Activated B cell treated with CpG ODN at 0.5 μM for 24 hours (primary cell): Measurements from ENCODE around the gene NGEF. TPM values are rescaled to one million over a fixed set of nuclear protein-coding genes. Genes with fewer than 3 reads are reported as not detected.

Experiments
- ATAC-seq: fragments of 200-7000 bp; cut with Tn5 transposase; one replicate; pipeline ENCODE4 v1.10.0; 2021; ENCODE audit warnings: low read depth, mild to moderate bottlenecking, moderate library complexity
- CTCF ChIA-PET: fragments of 350-600 bp; sonication (Branson Sonifier 250); formaldehyde crosslinking; loops from one replicate; lab custom pipeline; 2021; ENCODE audit warnings: antibody characterized with exemption; lab: Charles Lee
- POLR2A ChIA-PET: fragments of 350-600 bp; sonication (Branson Sonifier 250); formaldehyde crosslinking; loops from one replicate; lab custom pipeline; 2021; ENCODE audit warnings: antibody characterized with exemption; lab: Charles Lee
- DNase-seq: peaks from one replicate; pipeline ENCODE4 v3.0.0; 2022
- H3K27ac Mint-ChIP-seq: one replicate; pipeline ENCODE4 v1.8.0; 2020; ENCODE audit warnings: mixed read lengths
- H3K27me3 Mint-ChIP-seq: one replicate; pipeline ENCODE4 v1.8.0; 2021; ENCODE audit warnings: mixed read lengths
- H3K36me3 Mint-ChIP-seq: one replicate; pipeline ENCODE4 v1.8.0; 2021; ENCODE audit warnings: low read depth, mixed read lengths
- H3K4me1 Mint-ChIP-seq: one replicate; pipeline ENCODE4 v1.8.0; 2021; ENCODE audit warnings: mixed read lengths
- H3K4me3 Mint-ChIP-seq: one replicate; pipeline ENCODE4 v1.8.0; 2020; ENCODE audit warnings: mild to moderate bottlenecking, mixed read lengths
- H3K9me3 Mint-ChIP-seq: one replicate; pipeline ENCODE4 v1.8.0; 2020; ENCODE audit warnings: mixed read lengths
- intact Hi-C: fragments of 100-400 bp; cut with micrococcal nuclease; formaldehyde crosslinking; loops from one replicate; pipeline ENCODE4 v1.15.1; 2024
- total RNA-seq: library from RNA; stranded (reverse); gene quantifications from 2 replicates; pipeline ENCODE4 v1.2.3, GENCODE V29; 2022
- TF ChIP-seq, protein P1 (sequence below): fragments of 200-600 bp; IDR thresholded peaks from one replicate; pipeline ENCODE4 v1.8.0; 2022; ENCODE audit warnings: antibody characterized with exemption, mild to moderate bottlenecking

The NGEF gene
- total RNA-seq, 1 donor from 2014 or later = not detected

DNA sequence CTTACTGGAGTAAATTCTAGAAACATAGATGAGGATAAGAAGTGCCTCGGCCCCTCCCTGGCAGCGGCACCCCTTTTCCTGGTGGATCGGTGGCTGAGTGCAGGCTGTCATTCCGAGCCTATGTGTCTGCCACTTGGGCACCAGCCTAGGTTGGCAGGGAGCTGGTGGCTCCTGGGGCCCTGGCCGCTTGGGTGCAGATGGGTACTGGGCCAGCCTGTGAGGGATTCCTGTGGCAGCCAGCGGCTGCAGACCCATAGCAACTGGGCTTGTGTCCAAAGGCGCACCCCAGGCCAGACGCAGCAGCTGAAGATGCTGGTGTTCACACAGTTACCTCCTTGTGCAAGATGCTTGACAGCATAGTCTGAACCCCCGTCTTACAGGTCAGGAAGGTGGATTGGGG is 140.2 kb downstream of the NGEF start:
- H3K9me3 Mint-ChIP-seq = no peaks in the 10 kb centered on the region
- no peak overlapping the region for H3K4me3 Mint-ChIP-seq

DNA sequence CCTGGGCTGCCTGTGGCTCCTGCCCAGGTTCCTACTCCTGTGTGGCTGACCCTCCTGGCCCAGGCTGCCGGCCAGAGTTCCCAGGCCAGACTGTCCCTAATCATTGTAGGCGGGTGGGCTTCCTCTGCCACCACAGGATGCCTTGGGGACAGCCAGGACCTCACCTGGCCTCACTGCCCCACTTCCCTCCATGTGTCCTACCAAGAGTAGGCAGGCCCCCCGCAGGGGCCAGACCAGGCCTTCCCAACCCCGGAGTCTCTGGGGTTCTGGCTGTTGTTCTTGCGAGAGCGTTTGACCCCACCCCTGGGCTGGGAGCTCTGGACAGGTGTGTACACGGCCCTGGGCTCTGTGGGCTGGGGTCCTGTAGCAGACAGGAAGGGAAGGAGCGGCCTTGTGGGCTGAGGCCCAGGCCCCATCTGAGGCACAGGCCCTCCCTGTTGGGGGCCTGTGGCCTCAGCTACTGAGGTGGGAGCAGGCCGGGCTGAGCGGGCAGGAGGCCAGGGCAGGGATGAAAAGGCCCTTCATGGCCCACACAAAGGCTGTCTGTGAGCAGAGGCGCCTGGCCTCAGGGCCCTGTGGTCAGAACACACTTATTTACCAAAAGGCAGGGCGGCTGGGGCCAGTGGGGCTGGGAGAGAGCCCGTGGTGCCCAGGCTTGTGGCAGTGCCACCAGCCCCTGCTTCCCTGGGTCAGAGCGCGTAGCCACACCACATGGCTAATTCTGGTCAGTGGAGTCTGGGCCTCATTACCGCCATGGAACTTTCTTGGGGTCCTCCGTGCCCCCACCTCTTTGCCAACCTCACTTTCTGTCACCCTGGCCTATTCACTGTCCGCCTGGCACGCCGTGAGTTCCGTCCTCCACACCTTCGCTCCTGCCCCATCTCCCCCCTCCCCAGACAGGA is 141.0 kb downstream of the NGEF start:
- Mint-ChIP-seq H3K36me3 (no peaks in the 10 kb centered on the region), H3K9me3 (no peaks in the 10 kb centered on the region), H3K27me3 (peaks cover 9% of the 10 kb centered on the region), H3K4me3 (no peak overlapping the region), H3K4me1 (peaks cover 12% of the 10 kb centered on the region), H3K27ac (no peak overlapping the region)
- TF ChIP-seq, protein P1, sequence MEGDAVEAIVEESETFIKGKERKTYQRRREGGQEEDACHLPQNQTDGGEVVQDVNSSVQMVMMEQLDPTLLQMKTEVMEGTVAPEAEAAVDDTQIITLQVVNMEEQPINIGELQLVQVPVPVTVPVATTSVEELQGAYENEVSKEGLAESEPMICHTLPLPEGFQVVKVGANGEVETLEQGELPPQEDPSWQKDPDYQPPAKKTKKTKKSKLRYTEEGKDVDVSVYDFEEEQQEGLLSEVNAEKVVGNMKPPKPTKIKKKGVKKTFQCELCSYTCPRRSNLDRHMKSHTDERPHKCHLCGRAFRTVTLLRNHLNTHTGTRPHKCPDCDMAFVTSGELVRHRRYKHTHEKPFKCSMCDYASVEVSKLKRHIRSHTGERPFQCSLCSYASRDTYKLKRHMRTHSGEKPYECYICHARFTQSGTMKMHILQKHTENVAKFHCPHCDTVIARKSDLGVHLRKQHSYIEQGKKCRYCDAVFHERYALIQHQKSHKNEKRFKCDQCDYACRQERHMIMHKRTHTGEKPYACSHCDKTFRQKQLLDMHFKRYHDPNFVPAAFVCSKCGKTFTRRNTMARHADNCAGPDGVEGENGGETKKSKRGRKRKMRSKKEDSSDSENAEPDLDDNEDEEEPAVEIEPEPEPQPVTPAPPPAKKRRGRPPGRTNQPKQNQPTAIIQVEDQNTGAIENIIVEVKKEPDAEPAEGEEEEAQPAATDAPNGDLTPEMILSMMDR = no peak
- intact Hi-C loops = no loop called here
- ATAC-seq (no peak), DNase-seq (no peak)
- ChIA-PET CTCF (no interaction called here), POLR2A (no interaction called here)

More for the DNA sequence above, 140.2 kb downstream of the NGEF start:
- TF ChIP-seq, protein P1 = no peak
- ChIA-PET POLR2A (no interaction called here), CTCF (no interaction called here)
- H3K4me1 Mint-ChIP-seq = peaks cover 12% of the 10 kb centered on the region
- DNase-seq = no peak
- no peak overlapping the region for H3K27ac Mint-ChIP-seq
- H3K36me3 Mint-ChIP-seq = no peaks in the 10 kb centered on the region
- no peak for ATAC-seq
- peaks cover 13% of the 10 kb centered on the region for H3K27me3 Mint-ChIP-seq
- intact Hi-C loops = no loop called here

DNA sequence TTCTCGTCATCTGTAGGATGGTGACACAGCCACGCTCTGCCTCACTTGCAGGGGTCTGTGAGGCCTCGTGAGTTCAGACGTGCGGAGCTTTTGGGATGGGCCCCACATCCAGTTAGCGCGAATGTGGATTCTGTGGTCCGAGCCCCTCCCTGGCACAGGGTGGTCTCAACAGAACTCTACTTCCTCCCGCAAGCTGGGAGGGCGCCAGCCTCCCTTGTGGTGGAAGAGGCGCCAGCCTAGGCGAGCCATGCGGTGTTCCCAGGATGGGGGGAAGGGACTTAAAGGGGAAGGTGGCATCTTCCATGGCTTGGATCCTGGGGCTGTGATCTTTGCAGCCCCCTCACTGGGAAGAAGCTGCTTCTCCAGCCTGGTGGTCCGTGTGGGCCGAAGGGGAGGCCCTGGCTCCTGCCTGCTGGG is 141.6 kb downstream of the NGEF start:
- ChIA-PET POLR2A (no interaction called here), CTCF (no interaction called here)
- Mint-ChIP-seq H3K4me3 (no peak overlapping the region), H3K9me3 (no peaks in the 10 kb centered on the region), H3K27me3 (peaks cover 9% of the 10 kb centered on the region), H3K36me3 (no peaks in the 10 kb centered on the region), H3K4me1 (peaks cover 12% of the 10 kb centered on the region), H3K27ac (no peak overlapping the region)
- ATAC-seq = no peak
- TF ChIP-seq, protein P1 = no peak
- intact Hi-C loops = no loop called here
- DNase-seq = no peak

DNA sequence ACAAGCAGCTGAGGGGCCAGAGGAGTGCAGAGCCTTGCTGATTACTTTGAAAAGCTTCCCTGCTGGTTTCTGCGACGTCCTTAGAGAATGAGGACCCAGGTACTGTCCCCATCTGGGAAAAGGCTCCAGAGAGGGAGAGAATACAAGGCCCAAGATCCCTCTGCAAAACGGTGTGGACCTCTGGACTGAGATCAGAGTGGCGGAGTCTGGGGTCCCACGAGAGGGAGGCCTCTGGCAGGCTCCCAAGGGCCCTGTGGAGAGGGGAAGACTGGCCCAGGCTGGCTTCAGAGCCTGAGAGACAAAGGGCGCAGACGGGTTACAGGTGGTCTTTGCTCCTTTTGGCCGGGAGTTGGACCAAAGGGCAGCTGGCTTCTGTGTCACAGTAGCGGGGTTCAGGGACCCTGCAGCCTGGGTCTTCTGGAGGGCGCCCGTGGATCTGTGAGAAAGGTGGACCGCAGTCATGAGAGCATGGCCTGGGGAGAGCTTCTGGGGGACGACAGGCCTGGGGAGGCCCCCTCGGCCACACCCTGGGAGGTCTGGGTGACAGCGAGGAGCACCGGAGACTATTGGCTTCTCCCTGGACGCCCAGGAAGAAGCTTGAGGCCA is 142.2 kb downstream of the NGEF start:
- Mint-ChIP-seq H3K9me3 (no peaks in the 10 kb centered on the region), H3K4me3 (no peak overlapping the region), H3K27ac (no peak overlapping the region), H3K36me3 (no peaks in the 10 kb centered on the region), H3K27me3 (peaks cover 9% of the 10 kb centered on the region), H3K4me1 (peaks cover 12% of the 10 kb centered on the region)
- no peak for ATAC-seq
- ChIA-PET POLR2A (no interaction called here), CTCF (interaction anchor here (0.6 kb wide), 1 partner anchor 49 kb away, joined by 4 read pairs; no protein-coding TSS in a partner anchor)
- intact Hi-C loops = no loop called here
- no peak for DNase-seq
- TF ChIP-seq, protein P1 = no peak
